HG03442 (cell line): Measurements from ENCODE around the gene ARFGAP1.
"Not testable (repeated sequence)": the region's sequence is repeated elsewhere in the genome, so short reads cannot be mapped to it uniquely, and the experiment has no call there.

ENCODE experiments used
- ATAC-seq: cut with Tn5 transposase; IDR thresholded peaks from one replicate; pipeline ENCODE4 v1.9.1; 2021; ENCODE audit warnings: mild to moderate bottlenecking, moderate library complexity; ENCODE audit not compliant: unreplicated experiment

Gene ARFGAP1

GRCh38 chr20:63330084-63330760, 57.6 kb downstream of the ARFGAP1 start:
- no peak for ATAC-seq

GRCh38 chr20:63330940-63331339, 58.3 kb downstream of the ARFGAP1 start:
- no peak for ATAC-seq

- no peak for ATAC-seq
Observed at GRCh38 chr20:63331741-63332400, 59.3 kb downstream of the ARFGAP1 start.

GRCh38 chr20:63332488-63333240, 60.1 kb downstream of the ARFGAP1 start:
- ATAC-seq, result no peak

- ATAC-seq, result no peak
Observed at GRCh38 chr20:63333241-63333836, 60.7 kb downstream of the ARFGAP1 start.

GRCh38 chr20:63334356-63334755, 61.7 kb downstream of the ARFGAP1 start:
- ATAC-seq, result no peak

GRCh38 chr20:63335060-63335459, 62.4 kb downstream of the ARFGAP1 start:
- not testable (repeated sequence) for ATAC-seq

GRCh38 chr20:63335711-63336110, 63.1 kb downstream of the ARFGAP1 start:
- no peak for ATAC-seq

GRCh38 chr20:63336232-63336752, 63.7 kb downstream of the ARFGAP1 start:
- ATAC-seq, result no peak

- ATAC-seq, result no peak
Observed at GRCh38 chr20:63337786-63338420, 65.3 kb downstream of the ARFGAP1 start.
